Measurements from ENCODE around the gene IFNGR1. TPM values are rescaled to one million over a fixed set of nuclear protein-coding genes. Genes with fewer than 3 reads are reported as not detected.
A peak's percentile ranks its signal among the peaks of the same experiment; 100 is the strongest.

The IFNGR1 gene
- total RNA-seq, 2 donors from 2014 or later = 49.3 to 56.4 TPM

DNA sequence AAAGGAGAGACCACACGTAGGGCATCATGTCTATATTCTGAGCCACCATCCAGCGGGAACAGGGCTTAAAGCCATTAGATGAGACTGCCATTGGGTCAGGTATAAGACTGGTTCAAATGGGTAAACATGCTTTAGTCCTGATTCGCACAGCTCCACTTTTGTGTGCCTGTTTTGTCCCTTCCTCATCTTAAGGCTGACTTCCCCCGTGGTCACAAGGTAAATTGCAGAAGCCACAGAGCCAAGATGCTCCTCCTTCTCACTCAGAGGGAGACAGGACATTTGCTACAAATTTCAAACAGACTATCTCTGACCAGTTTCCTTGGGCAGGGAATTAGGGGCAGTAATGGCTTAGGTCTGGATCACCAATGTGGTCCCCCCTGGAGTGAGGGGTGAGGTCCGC lies 11.4 kb upstream of the IFNGR1 start:
- ATAC-seq = no peak
- H3K27ac Mint-ChIP-seq = peak overlapping the region; percentile 45
- no peaks in the 10 kb centered on the region for H3K27me3 Mint-ChIP-seq
- H3K4me1 Mint-ChIP-seq = peaks cover 39% of the 10 kb centered on the region
- DNase-seq = no peak
- H3K9me3 ChIP-seq (ENCODE audit: control insufficient read depth, low read length, poor library complexity, severe bottlenecking) = no peaks in the 10 kb centered on the region
- H3K4me3 Mint-ChIP-seq = peak overlapping the region; percentile 5
- no peaks in the 10 kb centered on the region for H3K36me3 Mint-ChIP-seq (ENCODE audit: low read depth)

GRCh38 chr6:137229075-137229759 lies 10.0 kb upstream of the IFNGR1 start:
- Mint-ChIP-seq H3K27me3 (no peaks in the 10 kb centered on the region), H3K27ac (no peak overlapping the region), H3K4me1 (peaks cover 41% of the 10 kb centered on the region), H3K4me3 (no peak overlapping the region), H3K36me3 (ENCODE audit: low read depth) (no peaks in the 10 kb centered on the region)
- ATAC-seq (no peak), DNase-seq (no peak)
- no peaks in the 10 kb centered on the region for H3K9me3 ChIP-seq (ENCODE audit: control insufficient read depth, low read length, poor library complexity, severe bottlenecking)

GRCh38 chr6:137227871-137228302 lies 8.7 kb upstream of the IFNGR1 start:
- no peaks in the 10 kb centered on the region for H3K36me3 Mint-ChIP-seq (ENCODE audit: low read depth)
- H3K27ac Mint-ChIP-seq = peak overlapping the region; percentile 56
- no peak overlapping the region for H3K4me3 Mint-ChIP-seq
- DNase-seq (no peak), ATAC-seq (no peak)
- H3K9me3 ChIP-seq (ENCODE audit: control insufficient read depth, low read length, poor library complexity, severe bottlenecking) = no peaks in the 10 kb centered on the region
- no peaks in the 10 kb centered on the region for H3K27me3 Mint-ChIP-seq
- H3K4me1 Mint-ChIP-seq = peaks cover 40% of the 10 kb centered on the region

DNA sequence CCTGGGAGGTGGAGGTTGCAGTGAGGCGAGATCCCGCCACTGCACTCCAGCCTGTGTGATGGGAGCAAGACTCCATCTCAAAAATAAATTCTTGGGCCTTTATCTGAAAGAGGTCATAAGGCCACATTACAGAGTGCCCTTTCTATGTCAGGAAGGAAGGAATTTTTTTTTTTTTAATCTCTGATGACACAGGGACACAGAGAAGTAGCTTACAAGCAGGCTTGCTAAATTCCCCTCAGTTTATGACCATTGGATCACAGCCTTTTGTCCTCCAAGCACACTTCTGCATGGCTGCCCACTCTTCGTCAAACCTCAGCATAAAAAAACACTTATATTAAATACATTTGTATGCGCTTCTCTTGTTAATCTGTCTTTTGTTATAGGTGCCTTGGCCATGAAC lies 7.5 kb upstream of the IFNGR1 start:
- ATAC-seq (no peak), DNase-seq (no peak)
- H3K4me3 Mint-ChIP-seq = no peak overlapping the region
- peaks cover 31% of the 10 kb centered on the region for H3K4me1 Mint-ChIP-seq
- no peak overlapping the region for H3K27ac Mint-ChIP-seq
- no peaks in the 10 kb centered on the region for H3K27me3 Mint-ChIP-seq
- no peaks in the 10 kb centered on the region for H3K9me3 ChIP-seq (ENCODE audit: control insufficient read depth, low read length, poor library complexity, severe bottlenecking)
- H3K36me3 Mint-ChIP-seq (ENCODE audit: low read depth) = no peaks in the 10 kb centered on the region

DNA sequence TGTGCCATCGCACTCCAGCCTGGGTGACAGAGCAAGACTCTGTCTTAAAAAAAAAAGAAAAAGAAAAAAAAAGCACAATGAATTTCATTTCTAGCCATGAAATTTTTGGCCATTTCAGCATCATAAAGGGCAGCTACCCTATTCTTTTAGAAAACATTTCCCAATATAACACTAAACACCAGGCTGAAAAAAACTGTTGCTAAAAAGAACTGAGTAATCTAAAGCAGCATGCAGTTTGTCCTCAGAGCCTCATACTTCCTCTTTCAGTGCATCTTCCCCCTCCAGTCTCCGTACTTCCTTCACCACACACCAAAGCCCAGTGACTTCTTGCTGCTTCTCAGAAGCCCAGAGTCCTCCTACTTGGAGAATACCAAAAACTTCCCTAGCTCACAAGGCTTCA lies 5.6 kb upstream of the IFNGR1 start:
- peaks cover 31% of the 10 kb centered on the region for H3K4me1 Mint-ChIP-seq
- no peaks in the 10 kb centered on the region for H3K36me3 Mint-ChIP-seq (ENCODE audit: low read depth)
- peak overlapping the region; percentile 28 for H3K4me3 Mint-ChIP-seq
- H3K9me3 ChIP-seq (ENCODE audit: control insufficient read depth, low read length, poor library complexity, severe bottlenecking) = no peaks in the 10 kb centered on the region
- ATAC-seq (peak; percentile 77), DNase-seq (no peak)
- H3K27ac Mint-ChIP-seq = peak overlapping the region; percentile 67
- no peaks in the 10 kb centered on the region for H3K27me3 Mint-ChIP-seq

DNA sequence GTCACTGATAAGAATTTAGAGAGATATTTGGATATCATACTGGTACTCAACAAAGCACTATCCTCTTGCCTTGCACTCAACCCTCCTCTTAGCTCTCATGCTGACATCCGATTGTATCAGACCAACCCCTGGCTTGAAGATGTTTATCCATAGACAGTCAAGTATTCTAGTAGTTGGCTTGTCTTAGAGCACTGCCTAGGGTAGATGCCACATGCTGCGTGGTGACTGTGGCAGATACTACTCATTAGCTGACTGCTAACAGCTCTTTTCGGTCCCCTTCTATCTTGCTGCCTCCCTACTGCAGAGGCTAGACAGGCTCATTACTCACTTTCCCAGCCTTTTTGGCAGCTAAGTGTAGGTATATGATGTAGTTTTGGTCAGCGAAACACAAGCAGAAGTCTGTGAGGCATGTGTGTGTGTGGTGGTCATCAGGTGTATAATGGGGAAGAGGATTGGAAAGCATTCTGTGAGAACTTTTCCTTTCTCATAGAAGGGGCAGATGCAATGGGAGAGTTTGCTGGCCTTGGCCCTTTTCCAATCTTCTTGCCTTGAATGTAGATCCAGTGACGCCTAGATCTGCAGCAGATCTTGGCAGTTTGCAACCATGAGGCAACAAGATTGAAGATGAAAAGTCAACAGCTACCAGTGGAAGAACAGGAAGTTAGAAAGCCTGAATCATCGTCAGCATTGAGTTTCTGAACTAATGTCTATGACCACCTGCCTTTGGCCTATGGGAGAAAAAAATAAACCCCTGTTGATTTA lies 4.4 kb upstream of the IFNGR1 start:
- no peak overlapping the region for H3K27ac Mint-ChIP-seq
- peaks cover 3% of the 10 kb centered on the region for H3K36me3 Mint-ChIP-seq (ENCODE audit: low read depth)
- DNase-seq (no peak), ATAC-seq (no peak)
- H3K4me3 Mint-ChIP-seq = no peak overlapping the region
- H3K27me3 Mint-ChIP-seq = no peaks in the 10 kb centered on the region
- H3K4me1 Mint-ChIP-seq = peaks cover 33% of the 10 kb centered on the region
- H3K9me3 ChIP-seq (ENCODE audit: control insufficient read depth, low read length, poor library complexity, severe bottlenecking) = no peaks in the 10 kb centered on the region

GRCh38 chr6:137222381-137222780 lies 3.2 kb upstream of the IFNGR1 start:
- no peak overlapping the region for H3K4me3 Mint-ChIP-seq
- H3K4me1 Mint-ChIP-seq = peaks cover 34% of the 10 kb centered on the region
- DNase-seq = no peak
- H3K27ac Mint-ChIP-seq = no peak overlapping the region
- no peak for ATAC-seq
- H3K36me3 Mint-ChIP-seq (ENCODE audit: low read depth) = peaks cover 3% of the 10 kb centered on the region
- no peaks in the 10 kb centered on the region for H3K9me3 ChIP-seq (ENCODE audit: control insufficient read depth, low read length, poor library complexity, severe bottlenecking)
- H3K27me3 Mint-ChIP-seq = no peaks in the 10 kb centered on the region

DNA sequence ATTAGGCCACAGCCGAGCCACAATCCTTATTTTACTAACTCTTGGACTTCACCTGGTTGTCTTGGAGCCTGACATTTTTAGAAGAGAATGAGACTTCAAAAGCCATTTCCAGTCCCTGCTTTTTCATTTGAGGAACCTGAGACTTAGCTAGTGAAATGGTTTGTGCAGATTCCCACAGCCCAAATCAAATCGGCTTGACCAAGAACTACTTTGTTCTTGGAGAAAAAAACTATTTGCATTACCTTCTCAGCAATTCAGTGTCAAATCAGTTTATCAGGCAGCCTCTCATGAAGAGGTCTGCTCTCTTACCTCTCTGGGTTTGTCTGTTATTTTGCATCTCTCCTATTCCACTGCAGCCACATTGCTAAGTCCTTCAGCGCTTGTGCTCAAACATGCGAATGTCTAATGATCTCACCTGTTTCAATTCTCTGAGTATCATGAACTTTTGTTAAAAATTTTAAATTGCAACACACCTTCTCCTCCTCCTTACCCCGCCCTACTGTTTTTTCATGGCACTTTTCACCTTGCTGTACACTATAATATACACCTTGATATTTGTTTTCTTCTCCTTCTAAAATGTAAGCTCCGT lies 573 bp upstream of the IFNGR1 start:
- DNase-seq (no peak), ATAC-seq (no peak)
- no peaks in the 10 kb centered on the region for H3K27me3 Mint-ChIP-seq
- no peaks in the 10 kb centered on the region for H3K9me3 ChIP-seq (ENCODE audit: control insufficient read depth, low read length, poor library complexity, severe bottlenecking)
- H3K27ac Mint-ChIP-seq = peak overlapping the region; percentile 98
- peaks cover 3% of the 10 kb centered on the region for H3K36me3 Mint-ChIP-seq (ENCODE audit: low read depth)
- peaks cover 41% of the 10 kb centered on the region for H3K4me1 Mint-ChIP-seq
- peak overlapping the region; percentile 100 for H3K4me3 Mint-ChIP-seq

DNA sequence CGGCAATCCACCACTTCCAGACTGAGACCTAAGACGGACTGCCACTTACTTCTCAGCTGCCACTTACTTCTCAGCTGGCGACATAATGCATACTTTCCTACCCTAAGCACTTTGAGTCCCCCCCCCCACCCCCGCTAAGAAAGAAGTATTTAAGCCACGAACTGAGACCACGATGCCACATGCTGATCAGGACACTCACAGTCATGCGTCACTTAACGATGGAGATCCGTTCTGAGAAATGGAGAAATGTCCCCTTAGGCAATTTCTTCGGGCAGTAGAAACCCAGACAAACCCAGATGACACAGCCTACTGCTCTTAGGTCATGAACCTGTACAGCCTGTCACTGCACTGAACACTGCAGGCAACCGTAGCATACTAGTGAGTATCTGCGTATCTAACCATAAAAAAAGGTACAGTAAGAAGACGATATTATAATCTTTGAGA lies 690 bp downstream of the IFNGR1 start:
- H3K9me3 ChIP-seq (ENCODE audit: control insufficient read depth, low read length, poor library complexity, severe bottlenecking) = no peaks in the 10 kb centered on the region
- DNase-seq (peak in 2 of 3 donors; percentile 15 to 16), ATAC-seq (peak; percentile 76)
- Mint-ChIP-seq H3K36me3 (ENCODE audit: low read depth) (peaks cover 3% of the 10 kb centered on the region), H3K4me3 (peak overlapping the region; percentile 100), H3K4me1 (peaks cover 44% of the 10 kb centered on the region), H3K27me3 (no peaks in the 10 kb centered on the region), H3K27ac (peak overlapping the region; percentile 98)

DNA sequence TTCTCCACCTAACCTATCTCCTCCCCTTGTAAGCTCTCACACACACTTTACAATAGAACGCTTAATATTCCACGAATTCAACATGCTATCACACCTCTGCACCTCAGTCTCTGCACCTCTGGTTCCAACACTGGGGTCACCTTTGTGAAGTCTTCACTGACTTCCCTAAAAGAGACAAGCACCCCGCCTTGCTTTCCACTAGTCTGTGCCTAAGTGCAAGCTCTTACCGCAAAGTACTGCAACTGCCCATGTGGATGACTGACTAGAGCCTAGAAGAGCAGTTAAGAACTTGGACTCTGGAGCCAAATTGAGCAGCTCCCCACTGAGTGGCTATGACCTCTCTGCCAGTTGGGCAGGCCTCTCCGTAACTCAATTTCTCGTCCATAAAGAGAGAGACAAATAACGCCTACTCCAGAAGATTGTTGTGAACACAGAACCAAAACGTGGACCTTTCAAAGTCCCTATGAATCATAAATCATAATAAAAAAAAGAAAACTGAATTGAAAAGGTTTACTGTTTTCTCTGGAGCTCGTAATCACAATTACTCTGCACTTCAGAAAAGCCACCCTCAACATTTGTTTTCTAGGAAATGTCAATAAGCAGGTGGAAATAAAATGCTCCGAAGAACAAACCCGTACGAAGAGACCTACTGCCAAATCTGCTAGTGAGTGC lies 1.2 kb downstream of the IFNGR1 start:
- Mint-ChIP-seq H3K36me3 (ENCODE audit: low read depth) (peaks cover 3% of the 10 kb centered on the region), H3K4me3 (peak overlapping the region; percentile 100), H3K4me1 (peaks cover 47% of the 10 kb centered on the region), H3K27ac (peak overlapping the region; percentile 98), H3K27me3 (no peaks in the 10 kb centered on the region)
- ATAC-seq = no peak
- H3K9me3 ChIP-seq (ENCODE audit: control insufficient read depth, low read length, poor library complexity, severe bottlenecking) = no peaks in the 10 kb centered on the region
- DNase-seq = no peak

DNA sequence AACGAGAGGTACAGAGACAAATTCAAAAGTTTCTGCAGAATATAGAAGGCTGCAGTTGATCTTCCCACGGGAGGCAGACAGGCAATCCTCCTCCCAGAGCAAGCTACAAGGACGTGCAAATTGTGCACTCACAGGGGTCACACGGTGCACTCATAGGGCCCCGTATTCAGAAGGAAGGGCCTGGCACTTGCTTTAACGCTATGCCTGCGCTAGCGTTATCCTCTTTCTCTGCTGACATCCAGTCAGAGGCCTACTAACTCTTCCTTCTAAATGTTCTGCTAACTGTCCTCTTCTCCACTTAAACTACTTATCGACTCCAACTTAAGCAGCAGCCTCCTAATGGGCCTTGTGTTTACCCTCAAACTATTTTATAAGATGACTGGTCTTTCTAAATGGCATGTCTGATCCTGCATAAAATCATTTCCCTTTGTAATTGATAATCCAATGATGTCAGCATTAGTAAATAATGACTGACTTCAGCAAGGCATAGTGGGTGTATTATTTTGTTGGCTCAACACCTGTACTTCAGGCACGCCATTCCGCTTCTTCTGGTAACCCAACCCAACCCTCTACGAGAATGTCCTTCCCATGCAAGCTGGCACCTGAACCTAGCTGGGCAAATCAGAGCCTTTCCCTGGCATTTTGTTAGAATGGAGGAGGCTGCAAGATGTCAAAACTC lies 2.2 kb downstream of the IFNGR1 start:
- peaks cover 3% of the 10 kb centered on the region for H3K36me3 Mint-ChIP-seq (ENCODE audit: low read depth)
- no peak for ATAC-seq

GRCh38 chr6:137216106-137216505 lies 3.1 kb downstream of the IFNGR1 start:
- no peaks in the 10 kb centered on the region for H3K9me3 ChIP-seq (ENCODE audit: control insufficient read depth, low read length, poor library complexity, severe bottlenecking)
- no peak for DNase-seq
- Mint-ChIP-seq H3K36me3 (ENCODE audit: low read depth) (peaks cover 3% of the 10 kb centered on the region), H3K4me3 (peak overlapping the region; percentile 43), H3K4me1 (peaks cover 57% of the 10 kb centered on the region), H3K27me3 (no peaks in the 10 kb centered on the region), H3K27ac (peak overlapping the region; percentile 61)
- ATAC-seq = no peak

More for the DNA sequence above, 2.2 kb downstream of the IFNGR1 start:
- H3K27me3 Mint-ChIP-seq = no peaks in the 10 kb centered on the region
- H3K4me1 Mint-ChIP-seq = peaks cover 52% of the 10 kb centered on the region
- H3K27ac Mint-ChIP-seq = peak overlapping the region; percentile 98
- no peaks in the 10 kb centered on the region for H3K9me3 ChIP-seq (ENCODE audit: control insufficient read depth, low read length, poor library complexity, severe bottlenecking)
- H3K4me3 Mint-ChIP-seq = peak overlapping the region; percentile 43
- DNase-seq = no peak
